GM23338 (cell line): ENCODE measurements around the gene KLF7. TPM values are rescaled to one million over a fixed set of nuclear protein-coding genes. Genes with fewer than 3 reads are reported as not detected.

Experiments
- CREB1 ChIP-seq: fragments of 250-450 bp; sonication (Bioruptor Pico); IDR thresholded peaks from 2 replicates; pipeline ENCODE4 v1.5.0; 2020; ENCODE audit warnings: low read depth, mild to moderate bottlenecking, moderate library complexity
- EZH2 ChIP-seq: fragments of 200-600 bp; sonication (generic); IDR thresholded peaks from one replicate; pipeline ENCODE4 v1.8.0; 2017; ENCODE audit warnings: antibody characterized with exemption, mild to moderate bottlenecking, low read depth; ENCODE audit not compliant: unreplicated experiment
- JUNB ChIP-seq: IDR thresholded peaks from one replicate; pipeline ENCODE4 v1.6.1; 2016; ENCODE audit warnings: antibody characterized with exemption; ENCODE audit not compliant: unreplicated experiment
- POLR2AphosphoS5 ChIP-seq: IDR thresholded peaks from 2 replicates; pipeline ENCODE4 v1.6.1; 2016; ENCODE audit warnings: antibody characterized with exemption, low read depth
- STAT1 ChIP-seq: IDR thresholded peaks from one replicate; pipeline ENCODE4 v1.6.1; 2016; ENCODE audit warnings: antibody characterized with exemption; ENCODE audit not compliant: unreplicated experiment
- ZNF114 ChIP-seq: fragments of 250-450 bp; sonication (Bioruptor Pico); IDR thresholded peaks from 2 replicates; pipeline ENCODE4 v1.5.0; 2020; ENCODE audit warnings: mild to moderate bottlenecking, moderate library complexity
- ZNF331 ChIP-seq: fragments of 250-450 bp; sonication (Bioruptor Pico); IDR thresholded peaks from 2 replicates; pipeline ENCODE4 v1.5.0; 2020; ENCODE audit warnings: low read depth, mild to moderate bottlenecking, moderate library complexity
- polyA plus RNA-seq: library from polyadenylated mRNA; unstranded; fragments of >200 nt; fragmentation: Nextera tagmentation; extraction: Ambion mirVana; gene quantifications from 2 replicates; pipeline ENCODE4 v1.2.1, GENCODE V29; 2016
- total RNA-seq: library from RNA; depleted of rRNA; stranded (reverse); fragments of >200 nt; shearing (Covaris generic); gene quantifications from 2 replicates; pipeline ENCODE4 v1.2.3, GENCODE V29; 2014
- TF ChIP-seq, protein P1 (sequence below): fragments of 250-450 bp; sonication (Bioruptor Pico); IDR thresholded peaks from 2 replicates; pipeline ENCODE4 v1.5.0; 2020; ENCODE audit warnings: mild to moderate bottlenecking, moderate library complexity
- TF ChIP-seq, protein P2 (sequence below), 2 experiments: fragments of 200-600 bp in 1 of 2; sonication (generic) in 1 of 2; conservative IDR thresholded peaks; 2 replicates each; pipeline versions ENCODE4 v1.5.1 to v1.6.1; 2016 to 2017; ENCODE audit warnings: antibody characterized with exemption in 2 of 2, low read depth in 2 of 2, mild to moderate bottlenecking in 2 of 2, moderate library complexity in 1 of 2
- TF ChIP-seq, protein P3 (sequence below): IDR thresholded peaks from 2 replicates; pipeline ENCODE4 v1.6.1; 2016; ENCODE audit warnings: antibody characterized with exemption

The KLF7 gene
- total and polyA plus RNA-seq, 2 experiments from 2014 or later, result 5.7 to 15.4 TPM

DNA sequence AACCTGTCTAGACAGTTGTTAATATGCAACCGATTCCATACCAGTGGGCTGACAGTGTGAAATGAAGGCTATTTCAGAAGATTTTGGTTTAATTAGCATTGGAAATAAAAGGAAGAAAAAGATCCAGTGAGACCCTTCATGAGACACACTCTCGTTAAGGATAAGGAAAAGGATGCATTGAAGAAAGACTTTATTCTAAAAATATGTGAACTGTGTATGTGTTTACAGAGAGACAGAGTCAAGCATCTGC lies 2.1 kb downstream of the KLF7 start (continued):
- TF ChIP-seq, protein P1, sequence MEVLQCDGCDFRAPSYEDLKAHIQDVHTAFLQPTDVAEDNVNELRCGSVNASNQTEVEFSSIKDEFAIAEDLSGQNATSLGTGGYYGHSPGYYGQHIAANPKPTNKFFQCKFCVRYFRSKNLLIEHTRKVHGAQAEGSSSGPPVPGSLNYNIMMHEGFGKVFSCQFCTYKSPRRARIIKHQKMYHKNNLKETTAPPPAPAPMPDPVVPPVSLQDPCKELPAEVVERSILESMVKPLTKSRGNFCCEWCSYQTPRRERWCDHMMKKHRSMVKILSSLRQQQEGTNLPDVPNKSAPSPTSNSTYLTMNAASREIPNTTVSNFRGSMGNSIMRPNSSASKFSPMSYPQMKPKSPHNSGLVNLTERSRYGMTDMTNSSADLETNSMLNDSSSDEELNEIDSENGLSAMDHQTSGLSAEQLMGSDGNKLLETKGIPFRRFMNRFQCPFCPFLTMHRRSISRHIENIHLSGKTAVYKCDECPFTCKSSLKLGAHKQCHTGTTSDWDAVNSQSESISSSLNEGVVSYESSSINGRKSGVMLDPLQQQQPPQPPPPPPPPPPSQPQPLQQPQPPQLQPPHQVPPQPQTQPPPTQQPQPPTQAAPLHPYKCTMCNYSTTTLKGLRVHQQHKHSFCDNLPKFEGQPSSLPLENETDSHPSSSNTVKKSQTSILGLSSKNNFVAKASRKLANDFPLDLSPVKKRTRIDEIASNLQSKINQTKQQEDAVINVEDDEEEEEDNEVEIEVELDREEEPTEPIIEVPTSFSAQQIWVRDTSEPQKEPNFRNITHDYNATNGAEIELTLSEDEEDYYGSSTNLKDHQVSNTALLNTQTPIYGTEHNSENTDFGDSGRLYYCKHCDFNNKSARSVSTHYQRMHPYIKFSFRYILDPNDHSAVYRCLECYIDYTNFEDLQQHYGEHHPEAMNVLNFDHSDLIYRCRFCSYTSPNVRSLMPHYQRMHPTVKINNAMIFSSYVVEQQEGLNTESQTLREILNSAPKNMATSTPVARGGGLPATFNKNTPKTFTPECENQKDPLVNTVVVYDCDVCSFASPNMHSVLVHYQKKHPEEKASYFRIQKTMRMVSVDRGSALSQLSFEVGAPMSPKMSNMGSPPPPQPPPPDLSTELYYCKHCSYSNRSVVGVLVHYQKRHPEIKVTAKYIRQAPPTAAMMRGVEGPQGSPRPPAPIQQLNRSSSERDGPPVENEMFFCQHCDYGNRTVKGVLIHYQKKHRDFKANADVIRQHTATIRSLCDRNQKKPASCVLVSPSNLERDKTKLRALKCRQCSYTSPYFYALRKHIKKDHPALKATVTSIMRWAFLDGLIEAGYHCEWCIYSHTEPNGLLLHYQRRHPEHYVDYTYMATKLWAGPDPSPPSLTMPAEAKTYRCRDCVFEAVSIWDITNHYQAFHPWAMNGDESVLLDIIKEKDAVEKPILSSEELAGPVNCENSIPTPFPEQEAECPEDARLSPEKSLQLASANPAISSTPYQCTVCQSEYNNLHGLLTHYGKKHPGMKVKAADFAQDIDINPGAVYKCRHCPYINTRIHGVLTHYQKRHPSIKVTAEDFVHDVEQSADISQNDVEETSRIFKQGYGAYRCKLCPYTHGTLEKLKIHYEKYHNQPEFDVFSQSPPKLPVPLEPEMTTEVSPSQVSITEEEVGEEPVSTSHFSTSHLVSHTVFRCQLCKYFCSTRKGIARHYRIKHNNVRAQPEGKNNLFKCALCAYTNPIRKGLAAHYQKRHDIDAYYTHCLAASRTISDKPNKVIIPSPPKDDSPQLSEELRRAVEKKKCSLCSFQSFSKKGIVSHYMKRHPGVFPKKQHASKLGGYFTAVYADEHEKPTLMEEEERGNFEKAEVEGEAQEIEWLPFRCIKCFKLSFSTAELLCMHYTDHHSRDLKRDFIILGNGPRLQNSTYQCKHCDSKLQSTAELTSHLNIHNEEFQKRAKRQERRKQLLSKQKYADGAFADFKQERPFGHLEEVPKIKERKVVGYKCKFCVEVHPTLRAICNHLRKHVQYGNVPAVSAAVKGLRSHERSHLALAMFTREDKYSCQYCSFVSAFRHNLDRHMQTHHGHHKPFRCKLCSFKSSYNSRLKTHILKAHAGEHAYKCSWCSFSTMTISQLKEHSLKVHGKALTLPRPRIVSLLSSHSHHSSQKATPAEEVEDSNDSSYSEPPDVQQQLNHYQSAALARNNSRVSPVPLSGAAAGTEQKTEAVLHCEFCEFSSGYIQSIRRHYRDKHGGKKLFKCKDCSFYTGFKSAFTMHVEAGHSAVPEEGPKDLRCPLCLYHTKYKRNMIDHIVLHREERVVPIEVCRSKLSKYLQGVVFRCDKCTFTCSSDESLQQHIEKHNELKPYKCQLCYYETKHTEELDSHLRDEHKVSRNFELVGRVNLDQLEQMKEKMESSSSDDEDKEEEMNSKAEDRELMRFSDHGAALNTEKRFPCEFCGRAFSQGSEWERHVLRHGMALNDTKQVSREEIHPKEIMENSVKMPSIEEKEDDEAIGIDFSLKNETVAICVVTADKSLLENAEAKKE (CRISPR knock-in tag), result no peak
- TF ChIP-seq ZNF331 (CRISPR knock-in tag) (no peak), STAT1 (no peak), POLR2AphosphoS5 (no peak), CREB1 (CRISPR knock-in tag) (no peak), EZH2 (no peak), ZNF114 (CRISPR knock-in tag) (no peak), JUNB (no peak)
- TF ChIP-seq, protein P2, sequence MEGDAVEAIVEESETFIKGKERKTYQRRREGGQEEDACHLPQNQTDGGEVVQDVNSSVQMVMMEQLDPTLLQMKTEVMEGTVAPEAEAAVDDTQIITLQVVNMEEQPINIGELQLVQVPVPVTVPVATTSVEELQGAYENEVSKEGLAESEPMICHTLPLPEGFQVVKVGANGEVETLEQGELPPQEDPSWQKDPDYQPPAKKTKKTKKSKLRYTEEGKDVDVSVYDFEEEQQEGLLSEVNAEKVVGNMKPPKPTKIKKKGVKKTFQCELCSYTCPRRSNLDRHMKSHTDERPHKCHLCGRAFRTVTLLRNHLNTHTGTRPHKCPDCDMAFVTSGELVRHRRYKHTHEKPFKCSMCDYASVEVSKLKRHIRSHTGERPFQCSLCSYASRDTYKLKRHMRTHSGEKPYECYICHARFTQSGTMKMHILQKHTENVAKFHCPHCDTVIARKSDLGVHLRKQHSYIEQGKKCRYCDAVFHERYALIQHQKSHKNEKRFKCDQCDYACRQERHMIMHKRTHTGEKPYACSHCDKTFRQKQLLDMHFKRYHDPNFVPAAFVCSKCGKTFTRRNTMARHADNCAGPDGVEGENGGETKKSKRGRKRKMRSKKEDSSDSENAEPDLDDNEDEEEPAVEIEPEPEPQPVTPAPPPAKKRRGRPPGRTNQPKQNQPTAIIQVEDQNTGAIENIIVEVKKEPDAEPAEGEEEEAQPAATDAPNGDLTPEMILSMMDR (conservative IDR thresholded peaks at IDR 0.05; ENCODE audit: low read depth in 2 of 2), result no peak
- TF ChIP-seq, protein P3, sequence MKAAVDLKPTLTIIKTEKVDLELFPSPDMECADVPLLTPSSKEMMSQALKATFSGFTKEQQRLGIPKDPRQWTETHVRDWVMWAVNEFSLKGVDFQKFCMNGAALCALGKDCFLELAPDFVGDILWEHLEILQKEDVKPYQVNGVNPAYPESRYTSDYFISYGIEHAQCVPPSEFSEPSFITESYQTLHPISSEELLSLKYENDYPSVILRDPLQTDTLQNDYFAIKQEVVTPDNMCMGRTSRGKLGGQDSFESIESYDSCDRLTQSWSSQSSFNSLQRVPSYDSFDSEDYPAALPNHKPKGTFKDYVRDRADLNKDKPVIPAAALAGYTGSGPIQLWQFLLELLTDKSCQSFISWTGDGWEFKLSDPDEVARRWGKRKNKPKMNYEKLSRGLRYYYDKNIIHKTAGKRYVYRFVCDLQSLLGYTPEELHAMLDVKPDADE, result no peak
